HT-29 (cell line): Measurements from ENCODE around the gene MARCHF2. TPM values are rescaled to one million over a fixed set of nuclear protein-coding genes. Genes with fewer than 3 reads are reported as not detected.
A peak's percentile ranks its signal among the peaks of the same experiment; 100 is the strongest.
"Not testable (repeated sequence)": the region's sequence is repeated elsewhere in the genome, so short reads cannot be mapped to it uniquely, and the experiment has no call there.

ENCODE experiments used
- DNase-seq: peaks from one replicate; pipeline ENCODE4 v3.0.0-alpha.2; 2015; ENCODE audit warnings: low spot score
- total RNA-seq: library from RNA; depleted of rRNA; stranded (reverse); fragments of >200 nt; shearing (Covaris generic); gene quantifications from 2 replicates; pipeline ENCODE4 v1.2.3, GENCODE V29; 2014; rRNA removed

MARCHF2 gene
- 20.0 and 25.2 TPM in 2 replicates for total RNA-seq

GRCh38 chr19:8412783-8413628, at the start of gene MARCHF2:
Gene MARCHF2, plus strand, starts transcription at chr19:8413305. Its CDS starts 8,536 bp downstream, at chr19:8421841.
- peak; percentile 90 for DNase-seq

- DNase-seq, result no peak
Observed at GRCh38 chr19:8363803-8364771, 49.0 kb upstream of the MARCHF2 start, which contains the start of gene ANGPTL4. Gene ANGPTL4, plus strand, starts transcription at chr19:8364155. Its CDS starts 167 bp downstream, at chr19:8364322.

GRCh38 chr19:8366121-8366581, 47.0 kb upstream of the MARCHF2 start:
- no peak for DNase-seq

DNA sequence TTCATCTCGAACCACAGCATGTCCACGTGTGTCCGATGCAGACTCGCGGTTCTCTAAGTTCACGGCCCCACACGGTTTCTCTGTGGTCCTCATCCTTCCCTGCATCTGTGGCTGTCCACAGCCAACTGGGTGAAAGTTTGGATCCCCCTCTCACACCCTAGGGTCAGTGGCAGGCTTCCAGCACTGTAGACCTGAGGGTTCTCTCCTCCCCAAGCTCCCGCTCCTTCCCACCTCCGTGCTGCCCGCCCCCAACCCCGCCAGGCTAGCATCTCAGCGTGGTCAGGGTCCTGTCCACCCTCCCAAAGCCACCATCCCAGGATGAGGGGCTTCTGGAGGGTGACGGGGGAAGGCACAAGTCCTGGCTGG, 46.2 kb upstream of the MARCHF2 start:
- no peak for DNase-seq

- peak; percentile 76 for DNase-seq
Observed at GRCh38 chr19:8367327-8368001, 45.6 kb upstream of the MARCHF2 start.

GRCh38 chr19:8370176-8371010, 42.7 kb upstream of the MARCHF2 start:
- no peak for DNase-seq

DNA sequence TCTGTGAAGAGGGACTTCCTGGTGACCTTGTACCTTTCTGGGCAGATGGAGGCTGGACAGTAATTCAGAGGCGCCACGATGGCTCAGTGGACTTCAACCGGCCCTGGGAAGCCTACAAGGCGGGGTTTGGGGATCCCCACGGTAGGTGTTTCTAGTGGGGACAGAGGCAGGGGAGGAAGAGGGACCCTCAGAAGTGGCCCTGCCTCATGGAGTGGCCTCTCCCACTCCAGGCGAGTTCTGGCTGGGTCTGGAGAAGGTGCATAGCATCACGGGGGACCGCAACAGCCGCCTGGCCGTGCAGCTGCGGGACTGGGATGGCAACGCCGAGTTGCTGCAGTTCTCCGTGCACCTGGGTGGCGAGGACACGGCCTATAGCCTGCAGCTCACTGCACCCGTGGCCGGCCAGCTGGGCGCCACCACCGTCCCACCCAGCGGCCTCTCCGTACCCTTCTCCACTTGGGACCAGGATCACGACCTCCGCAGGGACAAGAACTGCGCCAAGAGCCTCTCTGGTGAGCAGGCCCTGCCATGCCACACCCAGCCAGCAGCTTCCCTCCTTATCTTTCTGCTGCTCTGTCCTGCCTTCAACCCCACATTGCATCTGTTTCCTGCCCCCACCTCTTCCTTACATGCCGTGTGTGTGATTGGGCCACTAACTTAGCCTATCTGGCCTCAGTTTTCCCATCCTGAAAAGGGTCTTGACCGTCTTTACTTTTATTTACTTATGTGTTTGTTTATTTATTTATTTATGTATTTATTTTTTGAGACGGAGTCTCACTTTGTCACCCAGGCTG, 41.9 kb upstream of the MARCHF2 start:
- no peak for DNase-seq

DNA sequence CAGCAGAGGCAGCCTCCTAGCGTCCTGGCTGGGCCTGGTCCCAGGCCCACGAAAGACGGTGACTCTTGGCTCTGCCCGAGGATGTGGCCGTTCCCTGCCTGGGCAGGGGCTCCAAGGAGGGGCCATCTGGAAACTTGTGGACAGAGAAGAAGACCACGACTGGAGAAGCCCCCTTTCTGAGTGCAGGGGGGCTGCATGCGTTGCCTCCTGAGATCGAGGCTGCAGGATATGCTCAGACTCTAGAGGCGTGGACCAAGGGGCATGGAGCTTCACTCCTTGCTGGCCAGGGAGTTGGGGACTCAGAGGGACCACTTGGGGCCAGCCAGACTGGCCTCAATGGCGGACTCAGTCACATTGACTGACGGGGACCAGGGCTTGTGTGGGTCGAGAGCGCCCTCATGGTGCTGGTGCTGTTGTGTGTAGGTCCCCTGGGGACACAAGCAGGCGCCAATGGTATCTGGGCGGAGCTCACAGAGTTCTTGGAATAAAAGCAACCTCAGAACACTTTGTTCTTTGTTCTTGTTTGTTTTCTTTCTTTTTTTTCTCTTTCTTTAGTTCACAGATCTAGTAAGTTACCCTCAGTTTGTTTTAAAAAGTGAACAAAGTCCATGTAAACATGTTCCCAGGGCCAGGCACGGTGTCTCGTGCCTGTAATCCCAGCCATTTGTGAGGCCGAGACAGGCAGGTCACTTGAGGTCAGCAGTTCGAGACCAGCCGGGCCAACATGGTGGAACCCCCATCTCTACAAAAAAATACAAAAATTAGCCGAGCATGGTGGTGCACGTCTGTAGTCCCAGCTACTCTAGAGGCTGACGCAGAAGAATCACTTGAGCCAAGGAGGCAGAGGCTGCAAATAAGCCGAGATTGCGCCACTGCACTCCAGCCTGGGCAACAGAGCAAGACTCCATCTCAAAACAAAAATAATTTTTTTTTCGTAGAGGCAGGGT, 39.0 kb upstream of the MARCHF2 start:
- no peak for DNase-seq

GRCh38 chr19:8375766-8376165, 37.3 kb upstream of the MARCHF2 start:
- DNase-seq, result not testable (repeated sequence)

- not testable (repeated sequence) for DNase-seq
Observed at GRCh38 chr19:8376373-8376974, 36.6 kb upstream of the MARCHF2 start.

DNA sequence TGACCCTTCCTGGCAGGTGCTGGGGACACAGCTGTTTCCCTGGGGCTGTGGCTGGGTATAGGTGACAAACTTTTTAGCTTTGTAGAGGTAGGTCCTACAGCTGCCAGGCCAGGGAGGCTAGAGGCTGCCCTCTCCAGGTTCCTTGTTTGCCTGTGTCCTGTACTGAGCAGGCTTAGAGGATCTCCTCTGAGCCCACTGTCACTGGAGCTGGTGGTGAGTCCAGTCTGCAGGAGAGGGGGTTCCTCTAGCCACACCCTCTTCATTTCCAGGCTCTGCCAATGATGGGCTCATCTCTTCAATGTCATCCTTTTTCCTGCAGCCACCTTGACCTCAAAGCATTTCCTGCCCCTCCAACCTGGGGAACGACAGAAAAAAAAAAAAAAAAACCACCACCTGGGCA, 35.5 kb upstream of the MARCHF2 start:
- no peak for DNase-seq

GRCh38 chr19:8379156-8379891, 33.8 kb upstream of the MARCHF2 start:
- not testable (repeated sequence) for DNase-seq

GRCh38 chr19:8384569-8384968, 28.5 kb upstream of the MARCHF2 start:
- DNase-seq, result not testable (repeated sequence)

DNA sequence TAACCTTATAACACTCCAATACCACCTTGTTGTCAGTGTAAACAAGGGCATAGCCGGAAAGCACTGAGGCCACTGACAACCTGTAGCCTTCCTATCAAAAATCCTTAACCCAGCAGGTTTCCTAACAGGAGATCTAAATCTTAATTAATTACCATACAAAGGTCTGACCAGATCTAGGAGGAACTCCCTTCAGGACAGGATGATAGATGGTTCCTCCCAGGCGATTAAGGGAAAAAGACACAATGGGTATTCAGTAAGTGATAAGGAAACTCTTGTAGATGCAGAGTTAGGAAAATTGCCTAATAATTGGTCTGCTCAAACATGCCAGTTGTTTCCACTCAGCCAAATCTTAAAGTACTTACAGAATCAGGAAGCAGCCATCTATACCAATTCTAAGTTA, 28.0 kb upstream of the MARCHF2 start:
- DNase-seq, result not testable (repeated sequence)

DNA sequence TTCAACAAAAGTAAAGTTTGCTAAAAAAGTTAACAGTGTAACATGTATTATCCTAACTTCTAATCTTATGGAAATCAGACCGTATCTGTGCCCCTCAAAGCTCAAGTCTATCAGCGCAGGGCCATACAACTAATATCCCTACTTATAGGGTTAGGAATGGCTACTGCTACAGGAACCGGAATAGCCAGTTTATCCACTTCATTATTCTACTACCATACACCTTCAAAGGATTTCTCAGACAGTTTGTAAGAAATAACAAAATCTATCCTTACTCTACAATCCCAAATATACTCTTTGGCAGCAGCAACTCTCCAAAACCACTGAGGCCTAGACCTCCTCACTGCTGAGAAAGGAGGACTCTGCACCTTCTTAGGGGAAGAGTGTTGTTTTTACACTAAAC, 27.5 kb upstream of the MARCHF2 start:
- DNase-seq, result peak; percentile 68

- not testable (repeated sequence) for DNase-seq
Observed at GRCh38 chr19:8386419-8386818, 26.7 kb upstream of the MARCHF2 start.

DNA sequence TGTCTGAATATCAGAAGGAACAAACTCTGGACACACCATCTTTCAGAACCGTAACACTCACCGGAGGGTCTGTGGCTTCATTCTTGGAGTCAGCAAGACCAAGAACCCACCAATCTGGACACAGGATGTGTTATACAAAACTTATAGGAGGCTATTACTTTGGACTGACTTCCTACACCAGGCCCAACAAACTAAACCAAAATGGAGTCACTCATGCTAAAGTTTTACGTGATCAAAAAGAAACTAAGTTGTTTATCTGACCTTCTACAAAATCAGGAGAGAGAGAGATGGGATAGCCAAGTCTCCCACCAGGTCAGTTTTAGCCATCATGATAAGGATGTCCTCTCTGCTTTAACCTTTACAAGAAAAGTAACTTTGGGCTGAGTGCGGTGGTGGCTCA, 26.1 kb upstream of the MARCHF2 start:
- no peak for DNase-seq
